Mononuclear cell (primary cell): ENCODE data around the gene TAS2R38. TPM values are rescaled to one million over a fixed set of nuclear protein-coding genes. Genes with fewer than 3 reads are reported as not detected.
"Not testable (repeated sequence)": the region's sequence is repeated elsewhere in the genome, so short reads cannot be mapped to it uniquely, and the experiment has no call there.

Experiments
- H3K27me3 ChIP-seq: 2 replicates; pipeline ENCODE4 v1.6.0; 2011; ENCODE audit warnings: low read length, control low read depth; ENCODE audit not compliant: insufficient read depth
- H3K4me1 ChIP-seq: 2 replicates; pipeline ENCODE4 v1.5.1; 2011; ENCODE audit warnings: mild to moderate bottlenecking, low read length, control low read depth; ENCODE audit not compliant: insufficient read depth
- H3K4me3 ChIP-seq: 2 replicates; pipeline ENCODE4 v1.5.1; 2011; ENCODE audit warnings: mild to moderate bottlenecking, low read length, moderate library complexity
- H3K9me3 ChIP-seq: 2 replicates; pipeline ENCODE4 v1.5.1; 2011; ENCODE audit warnings: low read depth, mild to moderate bottlenecking, control low read depth, low read length
- total RNA-seq: library from RNA; depleted of rRNA; stranded (reverse); fragments of >200 nt; gene quantifications from one replicate; pipeline ENCODE4 v1.2.3, GENCODE V29; 2012

The TAS2R38 gene
- total RNA-seq, 1 donor = 0.42 TPM

- Histone ChIP-seq H3K4me1 (peaks cover 62% of the 10 kb centered on the region), H3K4me3 (peak overlapping the region; percentile 31), H3K9me3 (no peaks in the 10 kb centered on the region), H3K27me3 (no peaks in the 10 kb centered on the region)
Observed at GRCh38 chr7:141990011-141990725, 16.6 kb upstream of the TAS2R38 start.

DNA sequence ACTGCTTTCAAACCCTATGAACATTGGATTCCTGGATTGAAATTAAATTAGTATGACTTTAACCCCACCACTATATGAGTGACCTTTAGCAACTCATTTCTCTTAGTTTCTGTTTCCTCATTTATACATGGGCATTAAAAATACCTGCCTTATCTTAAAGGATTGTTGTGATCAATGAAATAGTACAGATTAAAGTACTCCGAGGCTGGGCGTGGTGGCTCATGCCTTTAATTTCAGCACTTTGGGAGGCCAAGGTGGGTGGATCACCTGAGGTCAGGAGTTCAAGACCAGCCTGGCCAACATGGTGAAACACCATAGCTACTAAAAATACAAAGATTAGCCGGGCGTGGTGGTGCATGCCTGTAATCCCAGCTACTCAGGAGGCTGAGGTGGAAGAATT is 14.2 kb upstream of the TAS2R38 start:
- H3K27me3 ChIP-seq, H3K9me3 ChIP-seq, H3K4me3 ChIP-seq: not testable (repeated sequence)
- peaks cover 60% of the 10 kb centered on the region for H3K4me1 ChIP-seq

GRCh38 chr7:141986923-141987322 is 13.3 kb upstream of the TAS2R38 start:
- Histone ChIP-seq H3K4me1 (peaks cover 52% of the 10 kb centered on the region), H3K9me3 (no peaks in the 10 kb centered on the region), H3K27me3 (no peaks in the 10 kb centered on the region), H3K4me3 (no peak overlapping the region)

GRCh38 chr7:141985926-141986325 is 12.4 kb upstream of the TAS2R38 start:
- H3K4me1 ChIP-seq = peaks cover 42% of the 10 kb centered on the region
- not testable (repeated sequence) for H3K4me3 ChIP-seq, H3K27me3 ChIP-seq, H3K9me3 ChIP-seq

DNA sequence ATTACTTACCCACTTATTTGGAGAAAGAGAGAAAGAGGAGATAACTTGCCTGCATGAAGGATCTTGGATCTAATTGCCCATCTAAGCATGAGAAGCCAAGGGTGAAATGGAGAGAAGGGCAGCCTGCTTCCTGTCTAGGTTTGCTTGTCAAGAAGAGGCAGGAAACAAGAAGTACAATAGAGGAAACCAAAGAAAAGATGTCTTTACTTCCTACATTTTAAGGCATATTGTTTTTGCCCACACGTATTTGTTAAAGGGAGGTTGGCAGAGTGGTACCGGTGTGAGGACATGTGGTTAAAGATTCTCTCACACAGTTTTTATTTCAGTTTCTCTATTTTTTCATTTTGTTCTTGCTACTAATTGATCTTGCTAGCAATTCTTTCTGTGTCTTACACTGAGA is 6.0 kb upstream of the TAS2R38 start:
- Histone ChIP-seq H3K4me1 (peaks cover 16% of the 10 kb centered on the region), H3K4me3 (no peak overlapping the region)

DNA sequence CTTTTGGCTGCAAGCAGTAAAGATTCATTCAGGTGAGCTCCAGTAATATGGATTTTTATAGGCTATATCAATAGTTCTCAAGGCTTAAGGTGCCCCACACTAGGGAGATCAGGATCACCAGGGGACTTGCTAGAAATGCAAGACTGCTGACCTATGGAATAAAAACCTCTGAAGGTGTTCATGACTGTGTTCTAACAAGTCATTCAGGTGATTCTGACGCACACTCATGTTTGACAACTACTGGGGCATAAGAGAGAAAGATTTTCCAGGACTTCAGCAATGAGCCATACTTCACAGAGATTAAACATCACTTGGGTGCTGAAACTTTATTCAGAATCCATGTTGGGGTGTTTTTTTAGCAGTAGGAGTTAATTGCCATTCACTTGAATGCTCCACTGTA is 4.8 kb upstream of the TAS2R38 start:
- Histone ChIP-seq H3K9me3 (no peaks in the 10 kb centered on the region), H3K4me1 (peaks cover 16% of the 10 kb centered on the region)

More for the DNA sequence above, 6.0 kb upstream of the TAS2R38 start:
- Histone ChIP-seq H3K27me3 (no peaks in the 10 kb centered on the region), H3K9me3 (no peaks in the 10 kb centered on the region)

GRCh38 chr7:141976524-141977245 is 3.1 kb upstream of the TAS2R38 start:
- H3K9me3 ChIP-seq = no peaks in the 10 kb centered on the region
- no peaks in the 10 kb centered on the region for H3K27me3 ChIP-seq
- H3K4me3 ChIP-seq = no peak overlapping the region
- H3K4me1 ChIP-seq = peaks cover 16% of the 10 kb centered on the region

More for the DNA sequence above, 4.8 kb upstream of the TAS2R38 start:
- Histone ChIP-seq H3K27me3 (no peaks in the 10 kb centered on the region), H3K4me3 (no peak overlapping the region)

DNA sequence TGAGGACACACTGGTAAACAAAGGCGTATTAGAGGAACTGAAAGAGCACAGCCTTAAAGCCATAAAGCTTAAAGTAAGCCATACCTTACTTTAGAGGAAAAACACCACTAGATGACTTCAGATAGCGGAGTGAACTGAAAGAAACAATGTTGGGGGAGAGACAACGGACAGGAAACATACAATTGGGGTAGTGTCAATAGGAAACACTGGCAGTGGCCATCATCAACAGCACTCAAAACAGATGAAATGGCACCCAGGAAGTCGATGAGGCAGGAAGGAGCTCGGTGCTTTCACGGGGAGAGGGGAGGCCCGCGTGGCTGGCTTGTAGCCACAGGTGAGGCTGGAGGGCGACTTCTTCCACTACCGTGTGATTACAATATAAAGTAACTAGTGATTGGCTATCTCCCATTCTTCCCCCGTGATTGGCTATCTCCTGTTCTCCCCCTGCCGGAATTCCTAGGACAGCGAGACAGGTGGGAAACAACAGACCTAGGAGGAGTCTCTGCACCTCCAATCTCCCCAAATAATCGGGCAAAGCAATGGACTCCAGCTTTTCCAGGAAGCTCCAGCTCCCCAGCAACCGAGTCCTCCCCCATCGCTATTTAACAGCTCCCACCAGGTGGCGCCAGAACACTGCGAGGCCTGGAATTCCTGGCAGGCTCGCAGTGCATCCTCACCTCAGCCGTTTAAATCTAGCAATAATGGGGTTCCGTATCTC is 2.4 kb upstream of the TAS2R38 start:
- Histone ChIP-seq H3K4me3 (peak overlapping the region; percentile 32), H3K4me1 (peaks cover 16% of the 10 kb centered on the region), H3K27me3 (no peaks in the 10 kb centered on the region), H3K9me3 (no peaks in the 10 kb centered on the region)

DNA sequence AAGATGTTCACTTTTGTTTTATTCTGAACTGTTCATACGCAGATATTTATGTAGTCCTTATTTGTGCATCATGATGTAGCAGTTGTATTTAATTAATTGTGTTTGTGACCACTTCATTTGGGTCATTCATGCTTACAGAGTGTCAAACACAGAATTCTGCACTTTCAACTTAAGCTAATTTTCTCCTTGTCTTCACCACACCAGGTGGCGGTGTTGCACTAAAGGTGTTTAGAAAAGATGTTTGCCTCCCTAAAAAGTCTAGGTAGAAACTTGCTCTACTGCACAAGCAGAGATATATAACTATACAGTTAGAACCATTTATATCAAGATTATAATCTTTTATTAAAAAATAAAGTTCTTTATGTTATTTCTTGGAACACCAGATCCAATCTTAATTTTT is 1.3 kb upstream of the TAS2R38 start:
- H3K4me1 ChIP-seq = peaks cover 15% of the 10 kb centered on the region
- H3K27me3 ChIP-seq = no peaks in the 10 kb centered on the region
- no peaks in the 10 kb centered on the region for H3K9me3 ChIP-seq
- no peak overlapping the region for H3K4me3 ChIP-seq

GRCh38 chr7:141960687-141961422 is 12.7 kb downstream of the TAS2R38 start:
- no peaks in the 10 kb centered on the region for H3K9me3 ChIP-seq
- H3K4me1 ChIP-seq = peaks cover 31% of the 10 kb centered on the region
- no peak overlapping the region for H3K4me3 ChIP-seq
- H3K27me3 ChIP-seq = no peaks in the 10 kb centered on the region

- Histone ChIP-seq H3K9me3 (no peaks in the 10 kb centered on the region), H3K4me3 (no peak overlapping the region), H3K4me1 (peaks cover 58% of the 10 kb centered on the region), H3K27me3 (no peaks in the 10 kb centered on the region)
Observed at GRCh38 chr7:141956084-141956483, 17.5 kb downstream of the TAS2R38 start.

GRCh38 chr7:141954334-141954733 is 19.2 kb downstream of the TAS2R38 start:
- no peaks in the 10 kb centered on the region for H3K9me3 ChIP-seq
- H3K4me3 ChIP-seq = no peak overlapping the region
- no peaks in the 10 kb centered on the region for H3K27me3 ChIP-seq
- H3K4me1 ChIP-seq = peaks cover 54% of the 10 kb centered on the region

DNA sequence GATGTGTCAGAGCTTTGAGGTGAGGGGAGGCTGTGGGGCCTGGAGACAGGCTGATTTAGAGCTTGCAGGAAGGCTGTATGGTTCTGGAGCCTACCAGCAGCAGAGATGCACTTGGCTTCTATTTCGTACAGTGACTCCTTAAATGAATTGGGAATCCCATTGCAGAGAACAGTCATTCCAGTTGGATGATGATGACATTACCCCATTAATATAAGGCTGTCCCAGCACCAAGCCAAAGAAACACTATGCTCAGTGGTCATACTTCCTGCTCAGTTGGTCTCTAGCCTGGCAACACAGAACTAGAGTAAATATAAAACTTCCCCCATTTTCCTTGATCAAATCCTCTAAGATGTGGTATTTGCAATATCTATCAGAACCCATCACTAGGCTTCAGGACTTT is 21.1 kb downstream of the TAS2R38 start:
- no peak overlapping the region for H3K4me3 ChIP-seq
- H3K4me1 ChIP-seq = peaks cover 59% of the 10 kb centered on the region
- no peaks in the 10 kb centered on the region for H3K27me3 ChIP-seq
- H3K9me3 ChIP-seq = no peaks in the 10 kb centered on the region

GRCh38 chr7:141950806-141951205 is 22.8 kb downstream of the TAS2R38 start:
- H3K4me1 ChIP-seq = peaks cover 67% of the 10 kb centered on the region
- H3K27me3 ChIP-seq = no peaks in the 10 kb centered on the region
- H3K4me3 ChIP-seq = no peak overlapping the region

DNA sequence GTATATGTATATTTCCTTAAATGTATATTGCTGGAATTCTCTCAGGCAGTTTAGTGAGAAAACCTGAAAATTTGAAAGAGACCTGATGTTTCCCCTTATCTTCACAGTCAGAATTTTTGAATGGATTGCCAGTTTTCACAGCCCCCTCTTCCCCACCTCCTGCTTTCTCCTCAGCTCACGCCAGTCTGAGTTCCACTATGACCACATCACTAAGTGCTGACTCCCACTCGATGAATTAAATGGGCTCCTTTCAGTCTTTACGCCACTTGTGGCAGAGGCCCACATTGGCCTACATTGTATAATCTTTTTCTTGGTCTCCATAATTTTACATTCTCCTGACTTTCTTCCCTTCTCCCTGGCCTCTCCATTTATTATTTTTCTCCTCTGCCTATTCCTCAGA is 23.7 kb downstream of the TAS2R38 start:
- Histone ChIP-seq H3K27me3 (no peaks in the 10 kb centered on the region), H3K4me3 (no peak overlapping the region), H3K9me3 (no peaks in the 10 kb centered on the region), H3K4me1 (peaks cover 69% of the 10 kb centered on the region)

More at GRCh38 chr7:141950806-141951205, 22.8 kb downstream of the TAS2R38 start:
- H3K9me3 ChIP-seq = no peaks in the 10 kb centered on the region
